ENCODE measurements around the gene PTPRK.

The PTPRK gene

DNA sequence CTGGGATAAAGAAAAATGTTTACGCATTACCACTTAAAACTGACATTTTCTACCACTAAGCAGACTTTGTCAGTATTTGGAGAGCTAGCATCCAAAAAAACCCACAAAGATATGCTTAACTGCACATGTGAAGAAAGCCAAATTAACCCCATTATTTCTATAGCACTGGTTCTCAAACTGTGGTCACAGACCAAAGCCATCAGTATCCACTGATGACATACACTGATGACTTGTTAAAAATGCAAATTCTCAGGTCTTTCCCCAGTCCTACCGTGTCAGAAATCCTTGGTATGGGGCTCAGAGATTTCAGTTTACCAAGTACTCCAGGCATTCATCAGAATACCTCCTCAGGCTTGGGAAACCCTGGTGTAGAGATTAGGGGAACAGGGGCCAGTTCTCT, 230.2 kb downstream of the PTPRK start:
- H3K4me3 ChIP-seq (replicated peaks in 1 of 2; ENCODE audit: low read depth in 2 of 2, low read length in 2 of 2): no peak overlapping the region
- no peak for DNase-seq (ENCODE audit: low read depth in 2 of 2)
- TF ChIP-seq, protein P1, sequence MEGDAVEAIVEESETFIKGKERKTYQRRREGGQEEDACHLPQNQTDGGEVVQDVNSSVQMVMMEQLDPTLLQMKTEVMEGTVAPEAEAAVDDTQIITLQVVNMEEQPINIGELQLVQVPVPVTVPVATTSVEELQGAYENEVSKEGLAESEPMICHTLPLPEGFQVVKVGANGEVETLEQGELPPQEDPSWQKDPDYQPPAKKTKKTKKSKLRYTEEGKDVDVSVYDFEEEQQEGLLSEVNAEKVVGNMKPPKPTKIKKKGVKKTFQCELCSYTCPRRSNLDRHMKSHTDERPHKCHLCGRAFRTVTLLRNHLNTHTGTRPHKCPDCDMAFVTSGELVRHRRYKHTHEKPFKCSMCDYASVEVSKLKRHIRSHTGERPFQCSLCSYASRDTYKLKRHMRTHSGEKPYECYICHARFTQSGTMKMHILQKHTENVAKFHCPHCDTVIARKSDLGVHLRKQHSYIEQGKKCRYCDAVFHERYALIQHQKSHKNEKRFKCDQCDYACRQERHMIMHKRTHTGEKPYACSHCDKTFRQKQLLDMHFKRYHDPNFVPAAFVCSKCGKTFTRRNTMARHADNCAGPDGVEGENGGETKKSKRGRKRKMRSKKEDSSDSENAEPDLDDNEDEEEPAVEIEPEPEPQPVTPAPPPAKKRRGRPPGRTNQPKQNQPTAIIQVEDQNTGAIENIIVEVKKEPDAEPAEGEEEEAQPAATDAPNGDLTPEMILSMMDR (IDR thresholded peaks at IDR 0.05; ENCODE audit: low read depth, low read length): no peak

DNA sequence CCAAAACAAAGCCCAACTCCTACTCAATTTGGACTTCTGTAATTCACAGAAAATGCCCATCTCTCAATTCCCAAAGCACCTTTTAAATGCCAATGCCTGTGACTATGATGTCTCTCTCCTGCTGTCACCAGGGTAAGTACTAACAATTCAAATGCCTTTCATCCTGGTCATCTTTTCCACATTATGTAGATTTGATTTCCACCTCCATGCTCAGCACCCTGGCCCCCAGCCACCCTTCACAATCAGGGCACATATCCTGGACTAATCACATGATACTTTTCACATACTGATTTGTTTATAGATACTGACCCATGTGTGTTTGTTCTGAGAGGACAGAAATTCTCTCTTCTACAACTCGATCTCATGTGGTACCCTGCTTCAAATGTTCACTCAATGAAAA, 236.3 kb downstream of the PTPRK start:
- DNase-seq (ENCODE audit: low read depth in 2 of 2): peak in 1 of 2 donors; percentile 24
- TF ChIP-seq, protein P1 (IDR thresholded peaks at IDR 0.05; ENCODE audit: low read depth, low read length): no peak
- H3K4me3 ChIP-seq (replicated peaks in 1 of 2; ENCODE audit: low read depth in 2 of 2, low read length in 2 of 2): no peak overlapping the region

DNA sequence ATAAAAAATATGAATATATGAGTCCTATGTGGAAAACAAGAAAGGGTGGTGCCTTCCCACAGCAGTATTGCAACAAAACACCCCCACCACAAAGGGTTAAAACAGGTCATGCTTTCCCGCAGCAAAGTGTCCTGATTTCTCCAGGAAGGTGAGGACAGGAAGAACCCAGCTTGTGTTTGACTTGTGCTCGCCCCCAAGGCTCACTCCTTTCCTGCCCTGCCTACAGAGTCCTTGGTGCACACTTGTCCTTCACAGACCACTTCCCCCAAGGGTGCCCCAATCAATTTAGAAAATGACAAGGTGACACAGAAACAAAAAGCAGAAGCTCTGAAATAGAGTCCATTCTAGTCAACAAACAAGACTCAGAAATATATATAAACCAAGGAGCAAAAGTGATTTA, 237.4 kb downstream of the PTPRK start:
- TF ChIP-seq, protein P1 (IDR thresholded peaks at IDR 0.05; ENCODE audit: low read depth, low read length): no peak
- H3K4me3 ChIP-seq (replicated peaks in 1 of 2; ENCODE audit: low read depth in 2 of 2, low read length in 2 of 2): no peak overlapping the region
- DNase-seq (ENCODE audit: low read depth in 2 of 2): no peak

DNA sequence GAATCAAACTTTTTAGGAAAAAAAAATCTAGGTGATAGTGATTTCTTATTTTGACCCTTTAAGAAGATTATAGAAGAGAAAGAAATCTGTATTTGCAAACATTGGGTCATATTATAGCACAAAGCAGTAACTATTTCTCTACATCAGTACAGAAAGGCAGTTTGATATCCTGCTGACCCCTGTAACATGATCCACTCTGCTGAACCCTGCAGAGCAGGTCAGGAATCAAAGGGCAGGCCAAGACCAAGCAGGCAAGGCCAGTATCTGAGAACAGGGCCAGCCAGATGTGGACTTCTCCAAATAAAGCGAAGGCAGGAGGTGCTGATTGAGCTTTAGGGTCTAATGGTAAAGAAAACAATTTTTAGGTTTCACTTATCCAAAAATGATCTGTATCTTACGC, 239.4 kb downstream of the PTPRK start:
- TF ChIP-seq, protein P1 (IDR thresholded peaks at IDR 0.05; ENCODE audit: low read depth, low read length): no peak
- no peak overlapping the region for H3K4me3 ChIP-seq (replicated peaks in 1 of 2; ENCODE audit: low read depth in 2 of 2, low read length in 2 of 2)
- DNase-seq (ENCODE audit: low read depth in 2 of 2): no peak

DNA sequence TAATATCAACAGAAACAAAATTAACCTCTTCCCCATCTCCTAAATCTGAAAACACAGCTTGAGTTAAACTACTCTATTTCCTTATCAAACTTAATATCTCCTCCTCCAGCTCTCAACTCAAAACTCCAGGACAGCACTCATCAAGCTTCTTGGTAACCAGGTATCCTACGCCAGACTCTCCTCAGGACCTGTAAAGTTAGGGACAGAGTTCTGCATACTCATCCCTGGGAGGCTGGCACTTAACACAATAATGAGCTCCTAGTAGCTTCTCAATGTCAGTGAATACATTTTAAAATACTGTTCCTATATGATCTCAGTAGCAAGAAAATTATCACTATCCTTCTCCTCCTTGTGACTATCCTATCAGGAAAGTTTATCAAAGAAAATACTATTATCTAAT, 240.3 kb downstream of the PTPRK start:
- TF ChIP-seq, protein P1 (IDR thresholded peaks at IDR 0.05; ENCODE audit: low read depth, low read length): no peak
- no peak overlapping the region for H3K4me3 ChIP-seq (replicated peaks in 1 of 2; ENCODE audit: low read depth in 2 of 2, low read length in 2 of 2)
- DNase-seq (ENCODE audit: low read depth in 2 of 2): no peak

DNA sequence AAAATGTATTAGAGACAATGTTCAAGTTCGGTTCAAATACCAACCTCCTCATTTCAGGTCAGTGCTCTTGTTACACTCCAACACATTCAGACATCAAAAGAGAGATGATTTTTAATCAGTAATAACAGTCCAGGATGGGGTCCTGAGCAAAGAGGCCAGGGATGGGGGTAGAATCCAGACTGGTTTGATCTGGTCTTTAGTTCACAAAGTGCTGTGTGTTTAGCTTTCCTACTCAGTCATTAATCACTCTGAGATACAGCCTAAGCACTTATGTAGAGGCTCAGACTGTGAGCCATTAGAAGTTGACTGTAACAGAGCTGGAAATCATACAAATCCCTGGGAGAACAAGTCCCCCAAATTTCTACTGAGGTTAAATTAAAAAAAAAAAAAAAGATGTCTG, 241.6 kb downstream of the PTPRK start:
- DNase-seq (ENCODE audit: low read depth in 2 of 2): no peak
- TF ChIP-seq, protein P1 (IDR thresholded peaks at IDR 0.05; ENCODE audit: low read depth, low read length): no peak
- H3K4me3 ChIP-seq (replicated peaks in 1 of 2; ENCODE audit: low read depth in 2 of 2, low read length in 2 of 2): no peak overlapping the region

DNA sequence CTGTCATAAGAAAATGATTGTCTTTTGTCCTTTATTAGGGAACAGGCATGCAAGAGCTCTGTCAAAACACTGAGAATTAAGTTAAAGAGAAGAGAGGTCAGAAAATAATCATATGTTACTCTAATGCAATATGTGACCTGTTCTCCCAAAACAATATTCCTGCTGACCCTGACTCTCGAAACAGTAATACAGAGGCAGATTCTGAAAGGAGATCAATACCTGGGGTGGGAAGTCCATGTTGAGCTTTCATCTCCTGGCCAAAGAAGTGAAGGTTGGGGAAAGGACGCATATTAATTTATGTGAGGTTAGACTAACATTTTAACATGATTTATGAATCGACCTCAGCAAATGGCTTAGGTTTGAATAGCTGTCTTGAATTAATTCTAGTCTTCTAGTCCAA, 243.0 kb downstream of the PTPRK start:
- H3K4me3 ChIP-seq (replicated peaks in 1 of 2; ENCODE audit: low read depth in 2 of 2, low read length in 2 of 2): no peak overlapping the region
- TF ChIP-seq, protein P1 (IDR thresholded peaks at IDR 0.05; ENCODE audit: low read depth, low read length): no peak
- DNase-seq (ENCODE audit: low read depth in 2 of 2): no peak

All from cardiac fibroblast (primary cell).